ENCODE data around the gene PHF2. TPM values are rescaled to one million over a fixed set of nuclear protein-coding genes. Genes with fewer than 3 reads are reported as not detected.
A peak's percentile ranks its signal among the peaks of the same experiment; 100 is the strongest.

Gene PHF2
- total and polyA plus RNA-seq, 2 of the 8 experiments (the other 6 are each of a cell fraction or from before 2014, with no cell fraction given), result 3.4 to 9.4 TPM

- Histone ChIP-seq H2BK15ac (ENCODE audit: low read length) (no peak overlapping the region), H2BK20ac (ENCODE audit: low read length) (no peak overlapping the region), H3K9ac (replicated peaks in 1 of 4; ENCODE audit: extremely low read depth in 1 of 4, low read depth in 3 of 4, low read length in 3 of 4) (no peak overlapping the region; a peak in 1 of 7 replicates), H4K20me1 (replicated peaks in 1 of 2; ENCODE audit: control insufficient read depth in 1 of 2, insufficient read depth in 2 of 2, low read length in 2 of 2) (peaks cover 0 to 3% of the 10 kb centered on the region in 2 experiments), H3K9me3 (ENCODE audit: insufficient read depth in 2 of 2, low read depth in 1 of 2, low read length in 1 of 2) (no peaks in the 10 kb centered on the region), H2BK5ac (ENCODE audit: low read depth, low read length) (peak overlapping the region; percentile 24; the same call in 1 of the 2 replicates), H3K36me3 (ENCODE audit: control insufficient read depth in 2 of 4, insufficient read depth in 4 of 4, low read length in 3 of 4) (no peaks in the 10 kb centered on the region; a peak in 2 of 8 replicates), H4K5ac (ENCODE audit: insufficient read length, low read depth, low read length) (no peak overlapping the region), H2AFZ (ENCODE audit: low read length) (no peak overlapping the region), H3K4me3 (ENCODE audit: extremely low read depth in 1 of 4, insufficient read depth in 2 of 4, low read depth in 3 of 4, low read length in 4 of 4) (no peak overlapping the region), H3K4ac (replicated peaks; ENCODE audit: insufficient read length, low read depth, low read length) (no peak overlapping the region), H3K23ac (ENCODE audit: insufficient read length) (no peak overlapping the region), H3K14ac (ENCODE audit: insufficient read length) (no peak overlapping the region), H3K27ac (ENCODE audit: low read depth, low read length) (no peak overlapping the region), H3K27me3 (replicated peaks in 1 of 4; ENCODE audit: control insufficient read depth in 3 of 4, extremely low read depth in 1 of 4, insufficient read depth in 3 of 4, low read length in 3 of 4) (no peaks in the 10 kb centered on the region), H3K18ac (ENCODE audit: extremely low read depth, low read length) (no peak overlapping the region), H4K8ac (ENCODE audit: extremely low read depth, insufficient read depth, low read length) (no peak overlapping the region), H2BK120ac (replicated peaks; ENCODE audit: low read depth, low read length) (no peak overlapping the region), H3K56ac (replicated peaks; ENCODE audit: insufficient read length, low read depth, low read length) (no peak overlapping the region), H4K91ac (replicated peaks; ENCODE audit: insufficient read length, low read length) (no peak overlapping the region), H3K79me2 (ENCODE audit: control insufficient read depth in 1 of 2, insufficient read depth in 2 of 2, low read length in 2 of 2) (no peaks in the 10 kb centered on the region), H3K4me2 (ENCODE audit: insufficient read depth in 1 of 2, low read depth in 2 of 2, low read length in 2 of 2) (no peak overlapping the region), H2BK12ac (ENCODE audit: low read depth, low read length) (0 out of 2 replicates have a peak overlapping the region, but pooled peaks have one; percentile 27), H3K4me1 (replicated peaks in 1 of 4; ENCODE audit: control insufficient read depth in 3 of 4, insufficient read depth in 4 of 4, low read length in 3 of 4) (no peaks in the 10 kb centered on the region), H2AK5ac (ENCODE audit: low read depth, low read length) (no peak overlapping the region; the same call in 1 of the 2 replicates), H3K79me1 (ENCODE audit: low read depth, low read length) (no peaks in the 10 kb centered on the region), H3K23me2 (ENCODE audit: low read depth, low read length) (no peaks in the 10 kb centered on the region)
- ChIA-PET POLR2A (ENCODE audit: partially characterized antibody) (interaction anchor here (0.6 kb wide), 1 partner anchor 33 kb away, joined by 3 read pairs; no protein-coding TSS in a partner anchor), CTCF (ENCODE audit: partially characterized antibody) (interaction anchor here (0.9 to 8.5 kb wide), 29 partner anchors 10 to 532 kb away, joined by 3 to 146 read pairs (median 5); no protein-coding TSS in a partner anchor)
- FAIRE-seq (no peak), DNase-seq (ENCODE audit: low read depth in 1 of 2, low spot score in 2 of 2) (peak in 1 of 2 experiments; percentile 43)
- WGBS, 2 experiments (ENCODE audit: extremely low coverage in 1 of 2, insufficient coverage in 1 of 2, insufficient read length in 1 of 2, insufficient replicate concordance in 2 of 2, low coverage in 1 of 2, low lambda C conversion rate in 2 of 2, missing lambda C conversion rate in 1 of 2), result 94% methylated on average over 15 of the region's 16 CpGs; no CpG with 5 or more reads in 1 of the 2 experiments
- no peak for TF ChIP-seq GTF2F1 (IDR thresholded peaks at IDR 0.05; ENCODE audit: borderline replicate concordance, low read depth, low read length)
- TF ChIP-seq SRF (IDR thresholded peaks at IDR 0.05; ENCODE audit: low read depth, low read length), result no peak
- no peak for TF ChIP-seq EGR1 (IDR thresholded peaks at IDR 0.05; ENCODE audit: borderline replicate concordance, low read depth, low read length)
- no peak for TF ChIP-seq POLR2A (IDR thresholded peaks at IDR 0.05; ENCODE audit: control extremely low read depth in 1 of 2, low read depth in 2 of 2, low read length in 2 of 2)
- no peak for TF ChIP-seq NANOG (IDR thresholded peaks at IDR 0.05; ENCODE audit: insufficient read depth, low read depth, low read length, poor library complexity, severe bottlenecking)
- TF ChIP-seq CHD1 (IDR thresholded peaks at IDR 0.05; ENCODE audit: low read depth, low read length), result no peak
- no peak for TF ChIP-seq JUN (IDR thresholded peaks at IDR 0.05; ENCODE audit: low read depth, low read length)
- no peak for TF ChIP-seq JUND (IDR thresholded peaks at IDR 0.05; ENCODE audit: low read length)
- TF ChIP-seq YY1 (IDR thresholded peaks at IDR 0.05; ENCODE audit: low read depth, low read length), result no peak
- no peak for TF ChIP-seq TCF12 (IDR thresholded peaks at IDR 0.05; ENCODE audit: low read depth, low read length)
- TF ChIP-seq BACH1 (IDR thresholded peaks at IDR 0.05; ENCODE audit: low read length), result no peak
- no peak for TF ChIP-seq TAF1 (IDR thresholded peaks at IDR 0.05; ENCODE audit: low read depth, low read length)
- TF ChIP-seq RXRA (IDR thresholded peaks at IDR 0.05; ENCODE audit: insufficient read depth, low read depth, low read length), result no peak
- no peak for TF ChIP-seq TAF7 (optimal IDR thresholded peaks at IDR 0.05; ENCODE audit: borderline replicate concordance, low read depth, low read length)
These were observed 104.3 kb downstream of the PHF2 start for GRCh38 chr9:93680443-93681268.

Data from H1 (cell line).